Stomach smooth muscle (tissue), 2 donors: ENCODE results near the gene TPX2.
A peak's percentile ranks its signal among the peaks of the same experiment; 100 is the strongest.

ENCODE experiments used
- H3K27ac ChIP-seq: one replicate; pipeline ENCODE4 v1.7.0; 2013; ENCODE audit warnings: mild to moderate bottlenecking, low read length, inconsistent platforms
- H3K27me3 ChIP-seq, 2 donors: one replicate each; pipeline ENCODE4 v1.7.0; 2013; ENCODE audit warnings: low read length in 2 of 2; ENCODE audit not compliant: insufficient read depth in 2 of 2, control insufficient read depth in 1 of 2
- H3K36me3 ChIP-seq, 2 donors: one replicate each; pipeline ENCODE4 v1.7.0; 2013; ENCODE audit warnings: low read length in 2 of 2; ENCODE audit not compliant: control insufficient read depth in 2 of 2, insufficient read depth in 2 of 2
- H3K4me1 ChIP-seq: one replicate; pipeline ENCODE4 v1.7.0; 2013; ENCODE audit warnings: low read length; ENCODE audit not compliant: control insufficient read depth, insufficient read depth
- H3K4me3 ChIP-seq, 2 donors: one replicate each; pipeline ENCODE4 v1.7.0; 2013; ENCODE audit warnings: low read length in 2 of 2
- H3K9ac ChIP-seq, 2 donors: one replicate each; pipeline ENCODE4 v1.7.0; 2013; ENCODE audit warnings: low read length in 2 of 2, mild to moderate bottlenecking in 1 of 2
- H3K9me3 ChIP-seq, 2 donors: one replicate each; pipeline ENCODE4 v1.7.0; 2013; ENCODE audit warnings: low read length in 2 of 2; ENCODE audit not compliant: control insufficient read depth in 2 of 2
- donor health status: healthy.
- donor health status: Pancreatic carcinoma.

Gene TPX2, protein sequence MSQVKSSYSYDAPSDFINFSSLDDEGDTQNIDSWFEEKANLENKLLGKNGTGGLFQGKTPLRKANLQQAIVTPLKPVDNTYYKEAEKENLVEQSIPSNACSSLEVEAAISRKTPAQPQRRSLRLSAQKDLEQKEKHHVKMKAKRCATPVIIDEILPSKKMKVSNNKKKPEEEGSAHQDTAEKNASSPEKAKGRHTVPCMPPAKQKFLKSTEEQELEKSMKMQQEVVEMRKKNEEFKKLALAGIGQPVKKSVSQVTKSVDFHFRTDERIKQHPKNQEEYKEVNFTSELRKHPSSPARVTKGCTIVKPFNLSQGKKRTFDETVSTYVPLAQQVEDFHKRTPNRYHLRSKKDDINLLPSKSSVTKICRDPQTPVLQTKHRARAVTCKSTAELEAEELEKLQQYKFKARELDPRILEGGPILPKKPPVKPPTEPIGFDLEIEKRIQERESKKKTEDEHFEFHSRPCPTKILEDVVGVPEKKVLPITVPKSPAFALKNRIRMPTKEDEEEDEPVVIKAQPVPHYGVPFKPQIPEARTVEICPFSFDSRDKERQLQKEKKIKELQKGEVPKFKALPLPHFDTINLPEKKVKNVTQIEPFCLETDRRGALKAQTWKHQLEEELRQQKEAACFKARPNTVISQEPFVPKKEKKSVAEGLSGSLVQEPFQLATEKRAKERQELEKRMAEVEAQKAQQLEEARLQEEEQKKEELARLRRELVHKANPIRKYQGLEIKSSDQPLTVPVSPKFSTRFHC

GRCh38 chr20:31738729-31739549 lies at the start of gene TPX2:
Gene TPX2, plus strand, starts transcription at chr20:31739290. Its CDS starts 18,187 bp downstream, at chr20:31757477.
- peak within 1 kb of the TSS; percentile 64 for H3K27ac ChIP-seq

DNA sequence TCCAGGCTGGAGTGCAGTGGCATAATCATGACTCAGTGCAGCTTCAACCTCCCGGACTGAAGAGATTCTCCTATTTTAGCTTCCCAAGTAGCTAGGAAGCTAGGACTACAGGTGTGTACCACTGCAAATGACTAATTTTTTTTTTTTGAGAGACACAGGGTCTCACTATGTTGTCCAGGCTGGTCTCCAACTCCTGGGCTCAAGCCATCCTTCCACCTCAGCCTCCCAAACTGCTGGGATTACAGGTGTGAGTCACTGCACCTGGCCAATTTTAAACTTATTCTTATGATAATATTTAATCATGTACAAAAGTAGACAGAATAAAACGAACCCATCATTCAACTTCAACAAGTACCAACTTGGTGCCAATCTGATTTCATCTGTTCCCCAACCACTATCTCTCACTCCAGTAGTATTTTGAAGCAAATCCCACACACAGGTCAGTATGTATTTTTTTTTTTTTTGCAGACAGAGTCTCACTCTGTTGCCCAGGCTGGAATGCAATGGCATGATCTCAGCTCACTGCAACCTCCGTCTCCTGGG lies 48.9 kb upstream of the TPX2 start:
- Histone ChIP-seq H3K9me3 (no peaks in the 10 kb centered on the region), H3K27me3 (no peaks in the 10 kb centered on the region), H3K9ac (no peak overlapping the region), H3K27ac (no peak overlapping the region), H3K36me3 (peaks cover 0 to 4% of the 10 kb centered on the region in 2 donors), H3K4me1 (peaks cover 11% of the 10 kb centered on the region), H3K4me3 (no peak overlapping the region)

More at GRCh38 chr20:31738729-31739549, at the start of gene TPX2:
- Histone ChIP-seq H3K9ac (peak within 1 kb of the TSS; percentile 77 to 86), H3K4me3 (peak within 1 kb of the TSS; percentile 87 to 88), H3K27me3 (no peaks in the 10 kb centered on the region), H3K9me3 (no peaks in the 10 kb centered on the region), H3K36me3 (no peaks in the 10 kb centered on the region), H3K4me1 (peaks cover 12% of the 10 kb centered on the region)

GRCh38 chr20:31691646-31692275 lies 47.3 kb upstream of the TPX2 start:
- H3K4me1 ChIP-seq, result peaks cover 11% of the 10 kb centered on the region
- H3K27ac ChIP-seq, result no peak overlapping the region

DNA sequence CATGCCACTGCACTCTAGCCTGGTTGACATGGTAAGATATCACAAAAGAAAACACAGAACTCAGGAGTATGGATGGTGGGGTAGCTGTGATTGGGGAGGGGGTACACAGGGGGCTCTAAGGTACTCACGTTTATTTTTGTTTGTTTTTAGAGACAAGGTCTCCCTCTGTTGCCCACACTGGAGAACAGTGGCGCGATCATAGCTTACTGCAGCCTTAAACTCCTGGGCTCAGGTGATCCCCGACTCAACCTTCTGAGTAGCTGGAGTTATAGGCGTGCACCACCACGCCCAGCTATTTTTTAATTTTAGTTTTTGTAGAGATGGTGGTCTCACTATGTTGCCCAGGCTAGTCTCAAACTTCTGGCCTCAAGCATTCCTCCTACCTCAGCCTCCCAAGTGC lies 45.7 kb upstream of the TPX2 start:
- Histone ChIP-seq H3K9ac (no peak overlapping the region), H3K9me3 (no peaks in the 10 kb centered on the region), H3K27me3 (no peaks in the 10 kb centered on the region), H3K27ac (no peak overlapping the region), H3K4me1 (peaks cover 11% of the 10 kb centered on the region), H3K4me3 (no peak overlapping the region), H3K36me3 (peaks cover 0 to 9% of the 10 kb centered on the region in 2 donors)

More at GRCh38 chr20:31691646-31692275, 47.3 kb upstream of the TPX2 start:
- Histone ChIP-seq H3K9me3 (no peaks in the 10 kb centered on the region), H3K4me3 (no peak overlapping the region), H3K27me3 (no peaks in the 10 kb centered on the region), H3K36me3 (peaks cover 0 to 9% of the 10 kb centered on the region in 2 donors), H3K9ac (no peak overlapping the region)

DNA sequence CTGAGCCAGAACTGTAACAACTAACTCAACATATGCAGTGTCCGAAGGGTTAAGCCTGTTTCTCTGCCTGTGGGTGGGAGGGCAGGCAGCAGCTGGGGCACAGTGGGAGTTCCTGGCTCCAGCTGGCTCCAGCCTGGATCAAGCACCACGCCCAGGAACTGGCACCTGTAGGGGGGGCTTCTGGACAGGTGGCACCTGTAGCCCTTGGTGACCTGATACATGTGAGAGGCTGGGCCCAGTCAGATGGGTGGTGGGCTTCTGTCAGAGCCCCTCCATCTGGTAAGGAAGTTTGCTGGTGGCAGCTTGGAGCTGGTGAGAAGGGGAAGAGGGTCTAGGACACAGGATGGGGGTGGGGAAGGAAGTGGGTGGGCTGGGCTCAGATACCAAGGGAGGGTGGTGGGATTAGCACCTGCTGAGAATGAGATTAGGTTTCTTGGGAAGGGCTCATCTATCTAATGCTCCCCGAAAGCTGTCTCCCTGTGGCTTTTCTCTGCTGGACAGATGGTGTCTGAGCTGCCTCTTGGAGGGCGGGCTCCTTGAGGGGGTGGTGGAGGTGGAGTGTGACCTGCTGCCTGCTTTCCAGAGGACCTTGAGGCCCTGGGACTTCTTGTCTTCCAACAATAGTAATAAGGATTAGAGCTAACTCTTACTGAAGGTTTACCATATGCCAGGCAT lies 45.0 kb upstream of the TPX2 start:
- Histone ChIP-seq H3K9ac (no peak overlapping the region), H3K4me1 (peaks cover 12% of the 10 kb centered on the region), H3K27me3 (no peaks in the 10 kb centered on the region), H3K36me3 (peaks cover 0 to 9% of the 10 kb centered on the region in 2 donors), H3K9me3 (no peaks in the 10 kb centered on the region), H3K4me3 (no peak overlapping the region), H3K27ac (no peak overlapping the region)

DNA sequence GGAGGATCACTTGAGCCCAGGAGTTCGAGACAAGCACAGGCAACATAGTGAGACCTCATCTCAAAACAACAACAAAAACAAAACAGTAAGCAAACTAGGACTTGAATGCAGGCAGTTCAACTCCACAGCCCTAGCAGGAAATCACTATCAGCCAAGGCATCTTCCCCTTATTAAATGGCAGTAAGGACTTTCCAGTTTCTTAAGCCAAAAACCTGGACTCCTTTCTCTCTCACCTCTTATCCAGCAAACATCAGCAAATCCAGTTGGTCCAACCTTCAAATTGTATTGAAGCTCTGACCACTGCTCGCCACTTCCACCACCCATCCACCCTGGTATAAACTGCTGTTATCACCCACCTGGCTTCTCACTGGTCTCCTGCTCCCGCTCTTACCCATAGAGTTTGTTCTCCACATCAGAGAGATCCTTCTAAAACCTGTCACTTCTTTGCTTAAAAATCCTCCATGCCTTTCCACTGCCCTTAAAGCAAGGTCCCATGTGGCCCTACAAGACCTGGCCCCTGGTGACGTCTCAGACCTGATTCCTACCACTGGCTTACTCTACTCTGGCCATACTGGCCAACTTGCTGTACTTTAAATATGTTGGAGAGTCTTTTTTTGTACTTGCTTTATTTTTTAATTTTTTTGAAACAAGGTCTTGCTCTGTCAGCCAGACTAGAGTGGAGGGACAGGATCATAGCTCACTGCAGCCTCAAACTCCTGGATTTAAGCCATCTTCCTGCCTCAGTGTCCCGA lies 44.1 kb upstream of the TPX2 start:
- peaks cover 0 to 11% of the 10 kb centered on the region in 2 donors for H3K36me3 ChIP-seq
- peaks cover 18% of the 10 kb centered on the region for H3K4me1 ChIP-seq
- no peaks in the 10 kb centered on the region for H3K27me3 ChIP-seq
- no peaks in the 10 kb centered on the region for H3K9me3 ChIP-seq
- H3K4me3 ChIP-seq, result no peak overlapping the region
- H3K9ac ChIP-seq, result no peak overlapping the region
- H3K27ac ChIP-seq, result no peak overlapping the region

- Histone ChIP-seq H3K36me3 (peaks cover 0 to 11% of the 10 kb centered on the region in 2 donors), H3K9ac (no peak overlapping the region), H3K4me1 (peaks cover 22% of the 10 kb centered on the region), H3K27me3 (no peaks in the 10 kb centered on the region), H3K27ac (no peak overlapping the region), H3K9me3 (no peaks in the 10 kb centered on the region), H3K4me3 (no peak overlapping the region)
Measured at GRCh38 chr20:31695849-31696804, 43.0 kb upstream of the TPX2 start.

GRCh38 chr20:31698243-31698802 lies 40.8 kb upstream of the TPX2 start:
- Histone ChIP-seq H3K27me3 (no peaks in the 10 kb centered on the region), H3K9ac (no peak overlapping the region), H3K9me3 (no peaks in the 10 kb centered on the region), H3K4me1 (peaks cover 18% of the 10 kb centered on the region), H3K36me3 (peaks cover 0 to 7% of the 10 kb centered on the region in 2 donors), H3K4me3 (no peak overlapping the region), H3K27ac (peak overlapping the region; percentile 60)
